ENCODE data around the gene ZSWIM7.

Gene ZSWIM7, protein sequence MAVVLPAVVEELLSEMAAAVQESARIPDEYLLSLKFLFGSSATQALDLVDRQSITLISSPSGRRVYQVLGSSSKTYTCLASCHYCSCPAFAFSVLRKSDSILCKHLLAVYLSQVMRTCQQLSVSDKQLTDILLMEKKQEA
- total RNA-seq: 3.1 to 18.3 (median 10.6) reads per million in 17 experiments

DNA sequence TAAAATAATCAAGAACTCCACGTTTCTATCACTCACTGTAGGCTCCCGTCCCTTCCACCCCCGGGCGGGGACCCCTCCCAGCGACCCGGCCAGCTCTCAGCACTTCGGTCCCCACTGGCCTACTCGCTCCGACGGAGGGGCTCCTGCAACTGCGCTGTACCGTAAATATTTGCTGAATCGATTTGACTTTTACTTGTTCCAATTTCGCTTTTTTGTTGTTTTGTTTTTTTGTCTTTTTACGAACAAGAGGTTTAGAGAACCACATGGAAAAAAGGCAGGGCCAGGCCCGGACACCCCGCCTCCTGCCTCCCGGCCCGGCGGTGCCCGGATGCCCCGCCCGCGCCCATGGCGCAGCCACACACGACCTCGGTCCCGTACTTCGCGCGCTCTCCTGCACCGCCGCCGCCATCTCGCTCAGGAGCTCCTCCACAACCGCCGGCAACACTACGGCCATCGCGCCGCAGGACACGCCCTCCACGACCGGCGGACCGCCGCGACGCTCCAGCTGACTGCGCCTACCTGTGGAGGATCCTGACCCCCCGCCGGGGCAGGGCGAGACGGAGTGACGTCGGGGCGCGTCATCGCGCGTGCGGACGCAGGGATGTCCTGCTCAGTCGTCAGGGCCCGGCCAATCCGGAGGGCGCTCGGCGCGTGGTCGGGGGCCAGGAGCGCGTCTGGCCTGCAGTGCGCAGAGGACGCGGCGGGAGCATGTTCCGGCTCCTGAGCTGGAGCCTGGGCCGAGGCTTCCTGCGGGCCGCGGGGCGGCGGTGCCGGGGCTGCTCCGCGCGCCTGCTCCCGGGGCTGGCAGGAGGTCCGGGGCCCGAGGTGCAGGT is at the start of gene ZSWIM7, which contains the start of gene TTC19:
Gene ZSWIM7, minus strand, starts transcription at position 564 of the 833 bp plus-strand sequence. Its CDS starts 110 bp downstream, at position 454.
Gene TTC19, plus strand, starts transcription at position 684 of the 833 bp plus-strand sequence. Its CDS starts 25 bp downstream, at position 709.
- peak; percentile 97 to 99 (median 98) for DNase-seq

DNA sequence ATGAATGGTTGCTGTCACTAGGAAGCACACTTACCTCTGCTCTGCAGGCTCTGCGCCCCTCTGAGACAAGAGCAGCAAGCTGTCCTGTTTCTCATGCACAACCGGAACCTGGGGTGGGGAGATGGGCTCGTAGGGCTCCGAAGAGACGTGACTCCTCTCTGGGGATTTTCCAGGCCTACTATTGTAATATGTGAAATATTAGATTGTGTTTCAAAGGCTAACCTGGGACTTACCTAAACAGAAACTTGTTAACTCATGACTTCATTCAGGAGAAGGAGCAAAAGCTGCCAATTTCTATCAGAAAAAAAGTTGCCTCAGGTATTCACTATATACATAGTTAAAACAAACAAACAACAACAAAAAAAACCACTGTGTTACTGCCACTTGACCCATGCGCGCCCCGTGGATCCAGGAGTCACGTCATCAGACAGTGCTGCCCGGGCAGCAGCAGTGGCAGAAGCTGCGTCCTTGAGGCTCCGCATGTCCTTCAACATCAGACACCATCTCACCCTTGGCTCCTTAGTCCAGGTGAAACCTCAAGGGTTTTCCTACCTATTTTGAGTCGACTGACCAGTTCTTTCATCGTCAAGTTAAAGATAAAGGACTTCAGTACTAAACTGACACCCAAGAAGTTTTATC is 49.4 kb upstream of the ZSWIM7 start:
- DNase-seq: no peak

DNA sequence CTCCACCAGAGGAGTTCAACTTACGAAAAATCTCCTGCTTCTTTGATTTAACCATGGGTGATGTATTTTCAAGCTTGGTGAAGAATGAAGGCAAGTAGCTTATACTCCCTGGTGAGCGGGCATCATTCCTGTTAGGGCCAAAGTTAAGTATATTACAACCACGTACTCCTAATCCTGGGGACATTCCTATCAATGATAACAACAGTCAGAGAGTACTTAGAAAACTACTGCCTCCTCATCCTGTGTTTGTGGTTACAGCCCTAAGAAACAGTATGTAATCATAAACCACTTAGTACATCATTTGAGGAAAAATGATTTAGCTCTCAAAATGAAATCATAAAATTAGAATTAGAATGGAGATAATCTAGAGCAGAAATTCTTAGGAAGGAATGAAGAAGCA is 47.5 kb upstream of the ZSWIM7 start:
- DNase-seq: no peak

DNA sequence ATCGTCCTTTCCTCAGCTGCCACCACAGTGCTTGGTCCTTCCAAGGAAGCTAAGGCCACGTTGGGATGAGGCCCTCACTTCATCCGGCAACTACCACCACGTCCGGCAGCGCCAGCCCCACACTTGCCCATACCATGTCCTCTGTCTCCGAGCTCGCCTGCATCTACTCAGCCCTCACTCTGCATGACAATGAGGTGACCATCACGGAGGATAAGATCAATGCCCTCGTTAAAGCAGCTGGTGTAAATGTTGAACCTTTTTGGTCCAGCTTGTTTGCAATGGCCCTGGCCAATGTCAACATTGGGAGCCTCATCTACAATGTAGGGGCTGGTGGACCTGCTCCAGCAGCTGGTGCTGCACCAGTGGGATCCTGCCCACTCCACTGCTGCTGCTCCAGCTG is 45.0 kb upstream of the ZSWIM7 start:
- DNase-seq: no peak

DNA sequence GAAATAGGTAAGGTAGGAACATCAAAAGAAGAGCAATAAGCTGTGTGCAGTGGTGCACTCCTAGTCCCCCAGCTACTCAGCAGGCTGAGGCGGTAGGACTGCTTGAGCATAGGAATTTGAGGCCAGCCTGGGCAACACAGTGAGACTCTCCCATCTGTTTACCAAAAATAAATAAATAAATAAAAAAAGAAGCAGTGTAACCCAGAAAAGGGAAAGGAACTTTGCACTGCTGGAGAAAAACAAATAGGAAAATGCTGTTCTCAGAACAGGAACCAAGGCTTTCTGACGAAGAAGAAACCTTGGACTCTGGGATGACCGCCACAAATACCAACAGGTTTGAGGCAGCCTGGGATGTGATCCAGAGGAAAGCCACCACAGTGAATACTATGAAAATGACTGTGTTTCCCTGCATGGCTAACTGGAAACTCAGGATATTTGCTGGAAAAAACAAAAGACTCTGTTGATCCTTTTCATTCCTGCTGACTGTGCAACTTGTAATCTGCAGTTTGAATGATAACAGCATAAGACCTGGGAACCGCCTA is 41.3 kb upstream of the ZSWIM7 start:
- DNase-seq: no peak

DNA sequence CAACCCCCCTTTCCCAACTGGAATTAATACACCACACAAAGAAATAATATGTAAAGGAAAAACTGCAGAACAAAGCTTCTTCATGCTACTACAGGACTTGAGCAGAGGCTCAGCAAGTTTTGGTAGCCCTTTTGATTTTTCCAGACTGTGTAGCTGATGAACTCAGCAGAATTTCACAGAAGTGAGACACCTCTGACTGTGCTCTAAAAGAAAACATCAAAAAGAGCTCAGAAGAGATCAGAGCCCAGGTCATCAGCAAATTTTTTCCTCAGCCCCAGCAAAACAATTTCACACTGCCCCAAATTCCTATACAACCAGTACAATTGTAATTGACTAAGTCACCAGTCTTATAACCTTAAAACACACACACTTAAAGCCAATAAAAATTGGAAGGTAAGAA is 38.1 kb upstream of the ZSWIM7 start:
- no peak for DNase-seq

DNA sequence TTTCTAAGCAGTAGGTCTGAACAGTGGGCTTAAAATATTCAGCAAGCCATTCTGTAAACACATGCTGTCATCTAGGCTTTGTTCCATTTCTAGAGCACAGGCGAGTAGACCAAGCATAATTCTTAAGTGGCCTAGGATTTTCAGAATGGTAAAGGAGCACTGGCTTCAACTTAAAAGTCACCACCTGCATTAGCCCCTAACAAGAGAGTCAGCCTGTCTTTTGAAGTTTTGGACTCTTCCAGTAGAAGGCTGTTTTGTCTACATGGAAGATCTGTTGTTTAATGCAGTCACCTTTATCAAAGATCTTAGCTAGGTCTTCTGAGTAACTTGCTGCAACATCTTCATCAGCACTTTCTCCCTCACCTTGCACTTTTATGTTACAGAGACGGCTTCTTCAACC is 36.8 kb upstream of the ZSWIM7 start:
- no peak for DNase-seq

DNA sequence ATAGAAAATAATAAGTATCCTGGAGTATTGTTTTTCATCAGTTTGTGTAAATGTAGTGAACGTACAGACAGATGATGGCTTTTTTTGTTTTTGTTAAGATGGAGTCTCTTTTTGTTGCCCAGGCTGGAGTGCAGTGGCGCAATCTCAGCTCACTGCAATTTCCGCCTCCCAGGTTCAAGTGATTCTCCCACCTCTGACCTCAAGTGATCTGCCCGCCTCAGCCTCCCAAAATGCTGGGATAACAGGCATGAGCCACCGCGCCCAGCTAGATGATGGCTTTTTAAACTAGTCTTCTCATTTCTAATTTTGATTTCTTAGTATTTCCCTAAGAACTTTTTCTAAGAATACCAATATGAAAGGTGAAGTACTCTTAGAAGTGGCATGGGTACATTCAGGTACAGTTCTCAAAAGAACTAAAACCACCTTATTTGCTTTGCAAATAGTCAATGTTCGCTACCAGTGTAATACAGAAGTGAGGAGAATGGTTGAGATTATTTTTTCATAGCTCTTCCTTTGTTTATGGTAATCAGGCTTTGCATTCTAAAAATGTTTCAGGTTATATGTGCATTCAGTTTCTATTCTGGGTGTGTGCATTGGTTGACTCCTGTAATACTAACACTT is 34.3 kb upstream of the ZSWIM7 start:
- no peak for DNase-seq

DNA sequence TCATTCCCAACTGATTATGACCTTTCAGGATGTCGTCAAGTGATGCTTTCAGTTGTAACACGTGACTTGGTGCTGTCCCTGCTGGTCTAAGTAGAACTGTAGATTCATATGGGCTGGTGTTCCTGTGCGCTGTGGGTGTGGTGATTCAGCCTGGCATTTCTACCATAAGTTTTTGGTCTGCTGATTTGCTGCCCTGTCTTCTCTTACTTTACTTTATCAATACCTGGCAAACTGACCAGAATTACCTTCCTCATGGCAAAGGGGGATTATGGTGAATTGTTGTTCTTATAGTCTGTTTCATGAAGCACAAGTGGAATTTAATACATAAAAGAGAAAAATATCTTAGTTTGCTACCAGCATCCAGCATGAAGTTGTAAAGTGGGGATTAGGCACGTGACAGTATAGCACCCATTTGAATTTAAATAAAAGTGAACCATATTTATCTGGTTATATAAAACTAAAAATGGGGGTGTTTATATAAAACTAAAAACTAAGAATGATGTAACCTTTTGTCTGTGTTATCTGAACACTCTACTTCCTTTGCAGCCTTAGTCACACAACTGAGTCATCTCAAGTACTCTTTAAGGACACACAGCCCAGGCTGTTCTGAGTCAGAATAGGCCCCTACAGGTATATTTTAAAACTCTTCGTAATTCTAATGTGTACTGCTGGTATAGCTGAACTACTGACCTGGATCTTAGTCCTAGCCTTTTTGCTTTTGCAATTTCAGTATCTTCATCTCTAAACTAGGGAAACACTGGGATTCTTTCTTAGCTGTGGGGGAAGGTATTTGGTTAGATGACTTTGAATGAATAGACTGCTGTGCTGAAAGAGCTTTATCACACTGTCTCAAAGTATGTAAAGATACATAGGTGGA is 28.4 kb upstream of the ZSWIM7 start:
- DNase-seq: peak; percentile 37 to 72 (median 58)

DNA sequence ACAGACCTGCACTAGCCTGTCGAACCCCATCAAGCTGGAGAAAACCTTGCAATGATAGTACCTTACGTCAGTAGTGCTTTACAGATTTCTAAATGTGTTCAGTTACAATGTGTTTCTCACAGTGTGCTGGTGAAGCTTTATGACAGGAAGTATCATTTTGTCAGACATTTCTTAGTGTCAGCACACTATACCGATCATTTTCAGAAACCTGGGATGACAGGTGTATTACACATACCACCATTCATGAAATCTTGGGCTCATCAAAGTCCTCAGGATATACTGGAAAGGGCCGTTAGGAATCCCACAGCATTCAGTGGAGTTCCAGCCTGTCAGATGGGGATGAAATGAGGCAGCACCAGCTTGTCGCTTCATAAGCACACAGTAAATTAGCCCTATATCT is 27.4 kb upstream of the ZSWIM7 start:
- no peak for DNase-seq

DNA sequence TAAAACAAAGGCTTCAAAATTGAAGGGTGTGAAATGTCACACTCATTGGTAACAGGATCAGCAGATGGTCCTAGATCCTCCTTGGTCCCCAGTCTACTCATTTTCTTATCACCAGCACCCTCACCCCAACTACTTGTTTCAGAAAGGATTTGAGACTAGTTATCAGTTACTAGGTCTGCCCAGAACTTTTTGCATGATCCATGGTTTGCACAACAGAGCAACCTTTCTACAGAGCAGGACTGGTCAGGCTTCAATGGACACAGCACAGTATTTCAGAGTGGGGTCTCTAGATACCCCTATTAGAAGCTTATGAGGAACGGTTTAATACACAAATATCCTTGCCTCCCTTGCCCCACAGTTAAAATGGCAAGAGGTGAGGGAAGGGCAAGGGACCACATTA is 25.7 kb upstream of the ZSWIM7 start:
- DNase-seq: no peak

DNA sequence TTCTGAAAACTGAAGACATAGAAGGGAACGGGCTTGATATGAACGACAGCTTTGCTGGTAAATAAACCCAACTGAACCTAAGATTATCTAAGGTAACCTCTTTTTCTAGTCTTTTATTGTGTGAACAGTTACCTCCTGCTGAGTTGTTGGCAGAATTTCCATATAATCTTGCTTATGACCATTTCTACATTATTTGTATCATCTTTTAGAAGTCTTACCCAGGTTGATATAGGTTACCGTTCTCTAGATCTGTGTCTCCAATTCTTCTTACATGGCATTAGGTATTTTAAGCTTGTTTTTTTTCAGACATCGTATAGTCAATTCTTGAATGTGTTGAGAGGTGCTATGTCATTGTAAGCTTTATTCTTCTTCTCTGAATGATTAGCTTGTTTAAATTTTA is 24.4 kb upstream of the ZSWIM7 start:
- DNase-seq: no peak

DNA sequence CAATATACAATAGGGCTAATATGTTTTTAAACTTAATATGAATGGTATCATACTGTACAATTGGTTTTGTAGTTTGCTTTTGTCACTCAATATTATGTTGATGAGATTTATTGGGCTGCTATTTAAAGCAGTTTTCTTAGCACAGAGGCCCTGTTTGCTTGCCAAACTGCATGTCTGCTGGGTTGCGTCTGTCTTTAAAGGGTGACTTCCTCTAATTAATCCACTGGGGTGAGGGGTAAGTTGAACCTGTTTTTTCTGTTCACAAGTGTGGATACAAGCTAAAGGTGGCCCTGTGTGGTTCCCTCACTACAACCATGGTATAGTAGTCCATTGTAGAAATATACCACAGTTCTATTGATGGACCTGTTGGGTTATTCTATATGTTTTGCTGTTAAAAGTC is 19.8 kb upstream of the ZSWIM7 start:
- peak in 1 of 4 experiments; percentile 7 for DNase-seq

DNA sequence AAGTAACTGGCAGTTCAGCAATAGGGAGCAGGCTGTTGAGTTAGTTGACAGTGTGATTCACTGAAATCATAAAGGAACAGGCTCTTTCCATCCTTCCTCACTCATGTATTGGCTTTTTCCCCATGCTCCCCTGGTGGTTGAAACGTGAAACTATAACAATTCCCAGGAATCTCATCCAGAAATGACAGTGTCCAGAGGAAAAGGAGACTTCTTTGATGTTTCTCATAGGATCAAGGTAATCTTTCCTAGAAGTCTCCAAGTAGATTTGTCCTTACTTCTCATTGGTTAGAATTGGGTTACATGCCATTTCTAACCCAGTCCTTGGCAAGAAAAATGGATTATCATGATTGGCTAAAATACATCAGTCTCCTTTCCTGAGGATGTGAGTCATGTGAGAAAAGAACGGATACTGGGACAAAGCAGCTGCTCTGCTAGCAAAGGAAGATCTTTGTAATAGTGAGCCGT is 14.5 kb upstream of the ZSWIM7 start:
- no peak for DNase-seq

DNA sequence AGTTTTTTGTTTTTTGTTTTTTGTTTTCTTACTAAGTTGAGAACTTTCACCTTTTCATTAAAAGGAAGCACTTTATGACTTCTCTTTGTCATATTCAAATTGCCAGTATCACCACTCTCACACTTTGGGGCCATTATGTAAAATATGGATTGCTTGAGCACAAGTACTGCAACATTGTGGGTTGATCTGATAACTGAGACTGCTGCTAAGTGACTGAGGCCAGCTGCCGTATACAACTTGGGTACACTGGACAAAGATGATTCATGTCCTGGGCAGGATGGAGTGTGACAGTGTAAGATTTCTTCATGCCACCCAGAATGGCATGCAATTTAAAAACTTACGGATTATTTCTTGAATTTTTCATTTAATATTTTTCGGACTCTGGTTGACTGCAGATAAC is 7.9 kb upstream of the ZSWIM7 start:
- no peak for DNase-seq

DNA sequence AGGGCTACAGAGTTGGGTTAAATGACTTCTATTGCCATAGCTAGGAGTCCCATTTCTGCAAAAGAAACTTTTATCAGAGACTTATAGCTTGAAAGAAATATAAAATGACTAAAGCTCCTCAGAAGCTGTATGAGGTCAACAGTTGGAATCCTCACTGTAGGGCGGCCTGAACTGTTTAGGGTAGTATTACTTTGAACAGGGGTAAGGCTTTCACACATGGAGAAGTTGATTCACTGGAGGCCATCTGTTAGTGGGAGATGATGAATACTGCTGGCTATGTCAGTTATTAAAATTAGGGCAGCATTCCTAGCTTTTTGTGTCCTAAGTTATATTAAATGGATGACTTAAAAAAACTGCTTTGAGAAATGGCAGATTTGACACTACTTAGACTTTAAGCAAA is 6.1 kb upstream of the ZSWIM7 start:
- DNase-seq: no peak

DNA sequence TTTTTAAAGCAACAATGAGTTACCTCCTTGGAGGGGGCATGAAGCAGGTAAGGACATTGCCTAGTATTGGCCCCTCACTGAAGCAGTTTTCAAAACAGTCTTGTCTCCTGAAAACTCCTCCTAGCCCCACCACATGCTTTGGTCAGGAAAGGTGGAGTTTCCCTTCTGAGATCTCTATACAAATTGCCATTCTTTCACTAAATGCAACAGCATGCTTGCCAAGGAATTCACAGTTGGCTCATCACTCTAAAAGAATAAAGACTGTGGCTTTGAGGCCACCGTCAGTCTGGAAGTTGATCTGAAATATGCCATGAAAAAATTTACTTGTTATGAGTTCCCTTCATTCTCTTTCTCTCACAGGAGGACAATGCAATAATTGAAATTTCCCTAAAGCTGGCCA is 4.3 kb upstream of the ZSWIM7 start:
- DNase-seq: no peak

DNA sequence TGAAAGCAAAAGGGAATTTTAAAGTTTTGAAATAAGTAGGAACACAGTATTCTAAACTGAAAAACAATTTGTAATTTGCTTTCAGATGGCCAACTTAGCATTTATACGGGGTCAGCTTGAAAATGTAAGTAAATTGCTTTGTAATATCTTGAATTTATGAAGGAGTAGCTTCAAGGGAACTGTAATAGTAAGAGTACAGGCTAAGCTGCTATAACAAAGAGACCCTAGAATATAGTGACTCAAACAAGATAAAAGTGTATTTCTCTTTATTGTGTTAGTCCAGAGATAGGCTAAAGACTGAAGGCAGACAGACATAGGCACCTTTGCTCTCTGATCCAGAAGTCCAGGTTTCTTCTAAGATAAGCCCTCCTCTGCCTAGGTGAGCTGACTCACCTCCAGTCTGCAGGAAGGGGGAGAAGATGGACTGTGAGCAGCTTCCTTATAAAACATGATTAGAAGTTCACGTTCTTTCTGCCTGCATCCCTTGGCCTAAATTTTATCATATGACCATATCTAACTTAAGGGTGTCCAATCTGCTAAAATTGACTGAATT is 3.3 kb upstream of the ZSWIM7 start:
- no peak for DNase-seq

DNA sequence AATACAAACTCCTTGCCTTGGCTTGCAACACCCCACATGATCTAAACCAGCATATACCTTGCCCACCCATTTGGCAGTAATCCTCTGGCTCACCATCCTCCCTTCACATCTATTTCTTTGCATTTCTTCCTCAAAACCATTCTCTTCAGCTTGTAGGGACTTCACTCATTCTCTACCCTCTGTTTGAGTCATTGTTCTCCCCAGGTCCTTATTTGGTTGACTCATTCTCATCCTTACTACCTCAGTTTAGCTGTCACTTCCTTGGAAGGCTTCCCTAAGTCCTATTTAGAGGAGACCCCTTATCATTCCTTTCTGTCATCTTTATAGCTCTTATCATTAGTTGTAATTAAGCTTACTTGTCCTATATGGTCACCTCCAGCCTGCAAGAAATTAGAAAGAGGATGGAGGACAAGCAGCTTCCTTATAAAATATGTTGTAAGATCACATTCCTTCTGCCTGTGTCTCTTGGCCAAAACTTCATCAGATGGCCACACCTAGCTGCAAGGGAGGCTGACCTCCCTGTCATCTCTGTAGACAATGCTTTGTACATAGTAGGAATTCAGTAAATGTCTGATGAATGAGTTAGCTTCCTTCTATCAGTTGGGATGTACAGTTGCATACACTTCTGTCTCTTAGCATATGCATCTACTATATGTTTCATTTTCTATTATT is 1.9 kb upstream of the ZSWIM7 start:
- DNase-seq: peak in 3 of 4 experiments; percentile 14 to 20 (median 16)

DNA sequence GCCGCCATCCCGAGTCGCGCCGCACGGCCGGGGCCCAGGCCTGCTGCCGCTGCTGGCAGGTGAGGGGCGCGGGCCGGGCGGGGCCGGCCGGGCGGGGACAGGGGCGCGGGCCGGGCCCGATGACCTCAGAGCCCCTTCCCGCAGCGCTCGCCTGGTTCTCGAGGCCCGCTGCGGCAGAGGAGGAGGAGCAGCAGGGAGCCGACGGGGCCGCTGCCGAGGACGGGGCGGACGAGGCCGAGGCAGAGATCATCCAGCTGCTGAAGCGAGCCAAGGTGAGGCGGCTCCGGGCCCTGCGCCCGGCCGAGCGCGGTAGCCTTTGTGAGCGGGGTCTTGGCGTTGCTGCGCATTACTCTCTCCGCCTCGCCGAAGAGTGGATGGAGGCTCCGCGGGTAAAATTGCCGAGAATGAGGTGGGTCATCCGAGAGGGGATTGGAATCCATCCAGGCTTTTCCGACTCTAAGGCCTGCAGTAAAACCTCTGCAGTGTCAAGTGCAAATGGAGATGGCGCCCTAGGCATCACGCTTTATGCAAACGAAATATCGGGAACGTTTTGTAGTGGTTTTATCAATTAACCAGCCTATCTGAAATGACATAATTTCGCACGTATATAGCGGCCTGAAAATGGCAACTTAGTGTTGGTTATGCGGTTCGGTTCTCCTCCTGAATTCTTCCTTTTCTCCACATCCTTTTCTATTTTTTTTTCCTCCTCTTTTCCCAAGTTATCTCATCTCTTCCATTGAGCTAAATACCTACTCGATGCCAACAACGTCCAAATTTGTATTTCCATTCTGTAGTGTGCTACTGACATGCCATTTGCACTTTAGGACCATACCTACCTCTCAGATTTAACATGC is 697 bp upstream of the ZSWIM7 start:
- DNase-seq: peak; percentile 44 to 68 (median 50)
